ENCODE data around the gene LIMK1.

The LIMK1 gene

DNA sequence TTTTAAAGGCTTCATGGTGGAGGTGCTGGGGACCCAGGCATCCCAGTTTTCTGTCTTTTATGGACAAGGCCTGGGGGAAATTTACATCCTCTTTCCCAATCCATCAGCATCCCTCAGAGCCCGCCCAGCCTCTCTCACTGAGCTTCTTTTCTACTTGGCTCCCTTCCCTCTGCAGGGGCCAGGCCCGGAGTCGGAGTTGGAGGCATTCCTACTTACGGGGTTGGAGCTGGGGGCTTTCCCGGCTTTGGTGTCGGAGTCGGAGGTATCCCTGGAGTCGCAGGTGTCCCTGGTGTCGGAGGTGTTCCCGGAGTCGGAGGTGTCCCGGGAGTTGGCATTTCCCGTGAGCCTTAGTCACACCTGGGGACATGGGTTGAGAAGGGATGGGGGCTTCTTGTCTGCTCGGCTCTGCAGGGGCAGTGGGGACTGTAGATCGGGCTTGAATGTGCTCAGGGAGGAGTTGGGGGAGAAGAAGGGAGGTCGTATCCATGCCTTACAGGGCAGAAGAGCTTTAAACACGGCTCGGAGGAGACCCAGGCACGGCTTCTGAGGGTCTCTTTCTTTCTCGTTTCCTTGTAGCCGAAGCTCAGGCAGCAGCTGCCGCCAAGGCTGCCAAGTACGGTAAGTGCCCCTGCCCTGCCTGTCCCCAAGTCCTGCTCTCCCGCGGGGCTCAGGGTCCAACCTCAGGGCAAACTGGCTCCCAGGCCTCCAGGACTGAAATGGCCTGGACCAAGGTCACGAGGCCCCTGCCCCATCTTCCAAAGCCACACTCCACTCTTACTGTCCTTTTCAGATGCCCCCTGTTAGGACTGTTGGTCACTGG lies 27.3 kb upstream of the LIMK1 start:
- no peak for DNase-seq

GRCh38 chr7:74057216-74057925 lies 26.2 kb upstream of the LIMK1 start:
- DNase-seq = no peak

DNA sequence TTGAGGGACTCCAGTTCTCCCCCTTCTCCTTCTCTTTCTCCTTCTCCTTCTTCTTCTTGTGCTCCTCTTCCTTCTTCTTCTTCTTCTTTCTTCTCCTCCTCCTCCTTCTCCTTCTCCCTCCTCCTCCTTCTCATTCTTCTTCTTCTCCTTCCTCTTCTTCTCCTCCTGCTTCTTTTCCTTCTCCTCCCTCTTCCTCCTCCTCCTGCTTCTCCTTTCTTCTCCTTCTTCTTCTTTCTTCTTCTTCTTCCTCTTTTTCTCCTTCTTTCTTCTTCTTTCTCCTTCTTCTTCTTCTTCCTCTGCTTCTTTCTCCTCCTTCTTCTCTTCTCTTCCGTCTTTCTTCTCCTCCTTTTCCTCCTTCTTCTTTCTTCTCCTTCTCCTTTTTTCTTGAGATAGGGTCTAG lies 25.6 kb upstream of the LIMK1 start:
- DNase-seq = no peak

DNA sequence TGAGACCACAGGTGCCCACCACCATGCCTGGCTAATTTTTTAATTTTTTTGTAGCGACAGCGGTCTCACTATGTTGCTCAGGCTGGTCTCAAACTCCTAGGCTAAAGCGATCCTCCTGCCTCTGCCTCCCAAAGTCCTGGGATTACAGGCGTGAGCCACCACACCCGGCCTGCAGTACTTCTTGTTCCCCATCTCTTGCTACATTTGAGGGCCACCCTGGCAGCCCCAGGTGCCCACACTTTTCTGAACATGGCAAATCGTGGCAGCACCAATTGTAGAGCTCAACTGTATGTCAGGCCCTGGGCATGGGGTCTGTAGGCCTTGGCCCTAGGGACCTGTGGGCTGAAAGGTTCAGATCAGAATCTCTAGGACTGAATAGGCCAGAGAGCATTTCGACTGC lies 25.1 kb upstream of the LIMK1 start:
- no peak for DNase-seq

DNA sequence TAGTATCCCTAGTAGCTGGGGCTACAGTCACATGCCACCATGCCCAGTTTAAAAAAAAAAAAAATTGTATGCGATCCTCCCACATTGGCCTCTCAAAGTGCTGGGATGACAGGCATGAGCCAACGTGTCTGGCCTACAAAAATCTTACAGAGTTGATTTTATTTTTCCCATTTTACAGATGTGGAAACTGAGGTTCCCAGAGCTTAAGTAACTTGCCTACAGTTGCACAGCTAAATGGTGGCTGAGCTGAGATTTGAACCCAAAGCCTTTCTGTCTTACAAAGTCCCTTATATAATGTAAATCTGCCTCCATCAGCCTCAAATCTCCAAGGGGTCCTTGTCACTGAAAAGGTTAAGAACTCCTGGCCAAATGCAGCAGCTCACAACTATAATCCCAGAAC lies 24.6 kb upstream of the LIMK1 start:
- DNase-seq = no peak

GRCh38 chr7:74059681-74060588 lies 23.7 kb upstream of the LIMK1 start:
- no peak for DNase-seq

DNA sequence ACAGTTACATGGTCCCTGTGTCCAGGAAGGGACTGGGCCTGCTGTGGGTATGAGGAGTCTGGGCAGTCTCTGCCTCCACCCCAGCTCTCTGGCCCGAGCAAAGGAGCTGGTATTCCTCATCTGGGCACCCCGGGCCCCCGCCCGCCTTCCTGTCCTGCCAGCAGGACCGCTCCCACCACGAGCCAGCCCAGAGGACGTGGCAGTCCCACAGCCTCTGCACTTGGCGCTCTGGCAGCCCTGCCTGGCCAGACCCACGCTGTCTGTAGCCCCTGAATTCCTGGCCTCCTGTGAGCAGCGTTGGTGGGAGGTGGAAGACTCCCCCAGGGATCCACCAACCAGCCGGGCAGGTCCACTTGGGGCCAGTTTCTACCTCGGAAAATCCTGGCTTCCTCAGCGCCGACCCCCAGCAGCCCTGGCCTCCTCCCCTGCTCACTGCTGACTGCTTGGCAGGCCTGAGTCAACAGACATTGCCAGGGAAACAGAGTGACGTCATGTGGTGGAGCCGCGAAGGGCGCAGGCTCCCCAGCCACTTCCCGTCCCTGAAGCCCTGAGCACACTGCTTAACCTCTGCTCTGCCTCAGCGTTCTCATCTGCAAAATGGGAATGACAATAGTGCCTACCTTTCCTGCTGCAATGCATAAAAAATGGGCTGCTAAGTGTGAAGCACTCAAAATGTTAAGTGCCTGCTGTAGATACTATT lies 21.6 kb upstream of the LIMK1 start:
- DNase-seq = peak; percentile 74

- no peak for DNase-seq
Measured at GRCh38 chr7:74063223-74063641, 20.4 kb upstream of the LIMK1 start.

- DNase-seq = no peak
Measured at GRCh38 chr7:74063646-74064045, 20.0 kb upstream of the LIMK1 start.

DNA sequence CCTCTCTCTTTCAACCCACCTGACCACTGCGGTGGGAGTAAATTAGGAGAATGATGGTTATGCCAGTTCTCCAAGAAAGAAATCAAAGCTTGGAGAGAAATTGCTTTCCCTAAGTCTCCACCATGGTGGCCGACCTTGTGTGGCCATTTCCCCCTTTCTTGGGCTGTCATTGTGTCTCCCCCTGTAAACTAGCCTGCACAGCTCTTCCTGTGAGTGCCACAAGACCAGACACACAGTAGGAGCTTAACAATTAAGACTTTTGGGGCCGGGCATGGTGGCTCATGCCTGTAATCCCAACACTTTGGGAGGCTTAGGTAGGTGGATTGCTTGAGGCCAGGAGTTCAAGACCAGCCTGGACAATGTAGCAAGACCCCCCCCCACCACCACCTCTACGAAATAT lies 18.9 kb upstream of the LIMK1 start:
- DNase-seq = no peak

- no peak for DNase-seq
Measured at GRCh38 chr7:74066626-74067025, 17.0 kb upstream of the LIMK1 start.

DNA sequence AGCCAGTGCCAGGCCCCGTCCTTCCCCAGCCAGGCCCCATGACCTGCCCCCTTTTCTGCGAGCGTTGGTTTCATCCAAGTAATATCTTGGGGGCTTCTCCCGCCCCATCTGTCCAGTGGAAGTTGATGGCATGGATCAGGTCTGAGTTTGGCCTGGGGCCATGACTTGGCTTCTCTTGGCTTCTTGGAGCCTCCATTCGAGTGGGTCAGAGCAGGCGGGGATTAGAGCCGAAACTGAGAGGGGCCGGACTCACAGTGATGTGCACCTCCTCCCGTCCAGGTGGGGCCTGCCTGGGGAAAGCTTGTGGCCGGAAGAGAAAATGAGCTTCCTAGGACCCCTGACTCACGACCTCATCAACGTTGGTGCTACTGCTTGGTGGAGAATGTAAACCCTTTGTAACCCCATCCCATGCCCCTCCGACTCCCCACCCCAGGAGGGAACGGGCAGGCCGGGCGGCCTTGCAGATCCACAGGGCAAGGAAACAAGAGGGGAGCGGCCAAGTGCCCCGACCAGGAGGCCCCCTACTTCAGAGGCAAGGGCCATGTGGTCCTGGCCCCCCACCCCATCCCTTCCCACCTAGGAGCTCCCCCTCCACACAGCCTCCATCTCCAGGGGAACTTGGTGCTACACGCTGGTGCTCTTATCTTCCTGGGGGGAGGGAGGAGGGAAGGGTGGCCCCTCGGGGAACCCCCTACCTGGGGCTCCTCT lies 15.1 kb upstream of the LIMK1 start:
- no peak for DNase-seq

DNA sequence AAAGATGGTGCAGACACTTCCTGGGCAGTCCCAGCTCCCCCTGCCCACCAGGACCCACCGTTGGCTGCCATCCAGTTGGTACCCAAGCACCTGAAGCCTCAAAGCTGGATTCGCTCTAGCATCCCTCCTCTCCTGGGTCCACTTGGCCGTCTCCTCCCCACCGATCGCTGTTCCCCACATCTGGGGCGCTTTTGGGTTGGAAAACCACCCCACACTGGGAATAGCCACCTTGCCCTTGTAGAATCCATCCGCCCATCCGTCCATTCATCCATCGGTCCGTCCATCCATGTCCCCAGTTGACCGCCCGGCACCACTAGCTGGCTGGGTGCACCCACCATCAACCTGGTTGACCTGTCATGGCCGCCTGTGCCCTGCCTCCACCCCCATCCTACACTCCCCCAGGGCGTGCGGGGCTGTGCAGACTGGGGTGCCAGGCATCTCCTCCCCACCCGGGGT lies 14.5 kb upstream of the LIMK1 start:
- DNase-seq = no peak

DNA sequence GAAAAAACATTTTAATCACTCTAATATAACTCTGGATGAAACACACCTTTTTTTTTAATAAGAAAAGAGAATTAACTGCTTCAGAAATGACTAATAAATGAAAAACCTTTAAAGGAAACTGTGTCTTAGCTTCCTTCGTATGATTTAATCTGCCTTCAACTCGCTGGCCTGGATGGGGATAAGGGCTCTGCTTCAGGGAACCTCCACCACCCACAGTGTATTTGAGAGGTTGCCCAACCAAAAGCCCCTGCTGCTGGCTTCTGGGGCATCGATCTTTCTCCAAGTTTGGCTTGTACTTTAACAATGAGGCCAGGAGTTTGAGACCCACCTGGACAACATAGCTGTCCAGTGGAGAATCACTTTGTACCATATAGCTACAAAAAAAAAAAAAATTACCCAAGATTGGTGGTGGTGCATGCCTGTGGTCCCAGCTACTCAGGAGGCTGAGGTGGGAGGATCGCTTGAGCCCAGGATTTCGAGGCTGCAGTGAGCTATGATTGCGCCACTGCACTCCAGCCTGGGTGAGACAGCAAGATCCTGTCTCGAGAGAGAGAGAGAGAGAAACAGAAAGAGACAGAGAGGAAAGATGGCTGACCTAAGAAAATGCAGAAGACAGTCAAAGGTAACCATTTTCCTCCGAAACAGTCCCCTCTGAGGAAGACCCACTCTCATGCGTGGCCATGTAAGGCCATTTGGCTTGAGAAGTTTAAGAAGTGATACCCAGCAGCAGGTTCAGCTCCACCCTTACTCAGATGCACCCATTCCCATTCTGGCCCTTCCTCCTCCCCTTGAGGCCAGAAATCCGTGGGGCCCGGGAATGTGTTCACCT lies 13.6 kb upstream of the LIMK1 start:
- DNase-seq = no peak

DNA sequence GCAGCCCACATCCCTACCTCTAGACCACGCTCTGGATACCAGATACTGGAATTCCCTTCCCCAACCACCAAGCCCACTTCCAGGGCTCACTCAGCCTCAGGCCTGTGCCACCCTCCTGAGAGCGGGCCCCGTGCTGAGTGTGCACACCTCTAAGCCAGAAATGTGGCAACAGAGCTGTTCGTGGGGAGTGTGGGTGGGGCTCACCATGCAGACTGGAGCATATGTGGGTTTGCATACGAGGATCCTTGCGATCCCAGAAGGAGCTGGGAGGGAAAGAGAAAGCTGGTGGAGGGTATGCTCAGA lies 13.0 kb upstream of the LIMK1 start:
- DNase-seq = no peak

GRCh38 chr7:74071121-74071520 lies 12.5 kb upstream of the LIMK1 start:
- no peak for DNase-seq

GRCh38 chr7:74074770-74075169 lies 8.8 kb upstream of the LIMK1 start:
- no peak for DNase-seq

GRCh38 chr7:74078461-74078860 lies 5.1 kb upstream of the LIMK1 start:
- DNase-seq = no peak

- no peak for DNase-seq
Measured at GRCh38 chr7:74082770-74083116, 861 bp upstream of the LIMK1 start.

- no peak for DNase-seq
Measured at GRCh38 chr7:74083928-74084721, 521 bp downstream of the LIMK1 start.

Data from GDM1 (cell line).